Measurements from ENCODE around the gene ARHGEF4.

ARHGEF4 gene, protein sequence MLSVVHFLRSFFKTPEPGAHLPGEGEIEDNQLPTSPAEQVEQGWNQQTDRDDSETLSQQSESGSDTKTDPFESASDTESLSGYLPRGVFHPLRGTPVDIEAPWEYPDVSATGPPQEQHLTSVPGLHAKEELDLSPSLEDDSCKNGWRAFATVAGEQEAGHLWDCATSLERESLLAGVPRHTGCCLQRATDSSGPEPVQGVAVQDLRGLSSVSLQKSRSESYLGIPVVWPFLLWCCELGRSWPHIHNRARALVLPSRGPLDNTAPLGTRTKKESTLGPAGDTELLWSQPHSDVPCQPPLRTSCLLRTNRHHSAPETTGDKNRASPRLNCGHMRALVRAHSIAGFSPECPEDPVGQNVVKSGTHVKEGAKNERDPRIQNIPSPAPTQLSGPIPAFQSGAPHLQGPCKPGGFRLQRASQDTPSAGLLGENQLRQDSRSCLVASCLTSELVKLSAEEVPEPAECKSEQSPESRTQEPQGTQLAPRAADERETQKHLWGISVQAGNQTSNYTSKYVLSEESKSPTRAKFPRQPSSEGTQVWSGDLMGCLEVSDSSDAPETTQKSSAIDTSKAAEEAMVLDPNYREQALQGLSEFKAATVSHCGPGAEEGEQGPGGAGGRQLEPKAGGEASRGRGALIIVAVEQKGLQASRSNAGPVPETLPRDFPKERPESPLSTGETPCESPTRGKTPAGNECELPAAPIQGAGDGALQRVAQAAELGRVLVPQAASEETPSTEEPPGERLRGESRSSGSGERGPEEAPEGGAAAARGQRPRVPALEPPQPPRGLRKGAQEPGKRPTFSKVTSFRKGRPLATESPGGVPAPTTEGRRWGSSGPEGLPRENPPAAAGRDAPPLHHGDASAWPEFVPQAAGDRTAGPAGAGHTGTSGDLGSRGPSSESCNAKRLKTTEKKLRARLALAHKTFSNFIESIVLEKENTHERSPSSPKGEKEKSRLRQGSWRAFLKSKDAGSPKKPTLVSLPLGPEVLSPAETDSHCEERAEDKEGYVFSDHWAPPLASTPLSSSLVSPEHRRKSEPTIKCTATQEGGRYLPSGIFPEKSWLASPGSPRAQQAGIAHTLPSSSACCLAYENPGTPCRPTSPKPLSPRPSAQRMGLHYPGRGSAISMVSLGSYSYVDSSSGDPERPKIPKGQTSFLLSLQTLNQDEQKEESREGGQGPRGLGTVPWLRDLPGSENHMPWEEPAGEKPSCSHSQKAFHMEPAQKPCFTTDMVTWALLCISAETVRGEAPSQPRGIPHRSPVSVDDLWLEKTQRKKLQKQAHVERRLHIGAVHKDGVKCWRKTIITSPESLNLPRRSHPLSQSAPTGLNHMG (N-terminal part only)

DNA sequence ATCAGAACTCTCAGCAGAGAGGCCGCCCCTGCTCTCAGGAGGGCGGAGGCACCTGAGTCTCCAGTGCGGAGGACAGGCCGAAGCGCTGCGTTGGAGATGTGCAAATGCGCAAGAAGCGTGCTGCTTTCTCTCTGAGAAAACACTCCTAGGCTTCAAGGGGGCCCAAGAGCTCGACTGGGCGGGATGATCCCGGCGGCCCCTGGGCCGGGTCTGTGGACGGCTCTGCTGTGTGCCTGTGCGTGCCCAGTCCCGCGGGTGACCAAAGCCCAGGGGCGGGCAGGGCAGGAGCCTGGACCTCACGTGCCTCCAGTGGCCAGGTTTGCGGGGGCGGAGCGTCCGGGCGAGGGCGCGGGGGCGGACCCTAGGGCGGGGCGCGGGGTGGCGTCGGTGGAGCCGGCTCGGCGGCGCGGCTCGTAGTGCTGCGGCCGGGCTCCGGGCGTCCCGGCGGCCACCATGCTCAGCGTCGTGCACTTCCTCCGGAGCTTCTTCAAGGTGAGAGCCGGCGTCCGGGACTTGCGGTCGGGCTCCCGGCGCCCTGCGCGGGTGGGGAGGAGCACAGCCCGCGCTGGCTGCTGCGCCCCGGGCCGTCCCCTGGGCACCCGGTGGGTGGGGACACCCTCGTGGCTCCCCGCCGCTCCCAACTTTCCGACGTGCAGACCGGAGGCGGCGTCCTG is at the start of gene ARHGEF4:
ARHGEF4 (plus strand) TSS at position 414 of the 674 bp plus-strand sequence; CDS start at position 454, 40 bp downstream.
- DNase-seq (ENCODE audit: low read depth, low spot score): no peak

DNA sequence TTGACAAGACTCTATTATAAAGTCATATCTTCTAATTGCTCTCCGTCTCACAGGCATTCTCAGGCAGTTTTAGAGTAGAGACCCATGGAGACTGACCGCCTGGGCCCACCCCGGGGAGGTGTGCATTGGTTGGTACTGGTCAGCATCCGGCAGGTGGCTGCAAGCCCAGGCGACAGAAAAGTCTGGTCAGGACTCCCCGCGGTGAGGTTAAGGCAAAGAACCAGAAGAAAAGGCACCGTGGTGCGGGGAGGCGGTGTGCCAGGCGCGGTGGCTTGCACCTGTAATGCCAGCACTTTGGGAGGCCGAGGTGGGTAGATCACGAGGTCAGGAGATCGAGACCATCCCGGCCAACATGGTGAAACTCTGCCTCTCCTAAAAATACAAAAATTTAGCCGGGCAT is 48.9 kb upstream of the ARHGEF4 start:
- DNase-seq (ENCODE audit: low read depth, low spot score): no peak

DNA sequence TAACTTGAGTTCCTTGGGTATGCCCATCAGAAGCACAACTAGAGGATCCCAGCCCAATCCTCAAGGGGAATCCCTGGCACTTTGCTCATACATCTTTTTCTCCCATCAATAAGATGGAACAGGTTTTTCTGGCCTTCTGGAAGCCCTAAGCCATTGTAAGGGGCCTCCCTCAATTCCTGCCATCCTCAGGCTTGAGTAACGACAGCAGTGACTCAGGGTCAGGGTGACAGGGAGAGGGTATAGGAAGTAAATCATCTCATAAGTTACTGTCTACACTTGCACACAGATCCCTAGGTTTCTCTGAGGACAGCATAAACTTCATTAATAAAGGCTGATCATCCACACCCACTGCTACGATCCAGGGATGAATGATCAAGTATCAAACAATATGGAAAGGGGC is 46.4 kb upstream of the ARHGEF4 start:
- no peak for DNase-seq (ENCODE audit: low read depth, low spot score)

DNA sequence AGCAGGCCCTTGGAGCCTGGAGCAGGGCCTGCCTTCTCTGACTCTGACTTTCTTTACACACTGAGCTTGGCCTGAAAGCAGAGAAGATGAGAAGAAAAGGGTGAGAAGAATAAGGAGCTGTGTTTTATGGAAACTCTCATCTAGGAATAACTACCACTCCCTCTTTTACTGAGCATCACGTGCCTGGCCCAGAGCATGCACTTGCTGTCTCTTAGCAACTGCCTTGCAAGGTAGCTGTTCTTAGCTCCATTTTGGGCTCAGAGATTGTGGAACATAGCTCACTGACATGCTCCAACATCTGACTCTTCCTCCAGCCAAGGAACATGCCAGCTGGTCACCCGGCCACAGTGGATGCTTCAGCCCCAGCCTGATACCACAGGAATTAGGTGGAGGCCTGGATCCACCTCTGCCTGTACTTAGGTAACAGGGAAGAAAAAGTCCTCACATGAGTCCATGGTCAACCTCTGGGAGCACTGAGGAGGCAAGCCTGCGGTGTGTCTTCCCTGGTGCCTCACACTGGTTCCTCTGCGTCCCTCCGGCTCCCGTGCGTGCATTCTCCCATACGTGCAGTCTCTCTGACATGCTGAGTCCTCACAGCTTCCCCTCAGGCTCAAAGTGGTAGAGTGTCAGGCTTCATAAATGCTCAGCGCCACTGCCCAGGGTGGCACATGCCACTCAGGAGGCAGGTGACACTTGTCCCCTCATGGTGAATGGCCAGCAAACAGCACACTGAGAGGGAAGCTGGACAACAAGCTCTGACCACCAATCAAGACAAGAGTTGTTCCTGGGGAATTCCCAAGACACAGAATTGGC is 45.7 kb upstream of the ARHGEF4 start:
- no peak for DNase-seq (ENCODE audit: low read depth, low spot score)

DNA sequence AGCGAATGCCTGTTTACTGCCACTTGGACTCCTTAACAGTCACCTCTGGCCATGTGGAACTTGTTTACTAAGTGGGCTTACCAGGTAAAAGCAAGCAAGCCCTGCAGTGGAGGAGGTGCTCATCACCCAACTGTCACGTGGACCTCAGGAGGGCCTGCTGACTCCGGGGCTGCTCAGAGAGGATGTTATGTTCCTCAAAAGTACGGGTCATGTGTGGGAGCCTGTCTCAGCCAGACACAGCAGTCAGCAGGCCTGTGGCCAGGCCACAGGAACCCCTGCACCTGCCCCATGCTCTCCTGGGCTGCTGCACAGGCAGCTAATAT is 45.1 kb upstream of the ARHGEF4 start:
- no peak for DNase-seq (ENCODE audit: low read depth, low spot score)

DNA sequence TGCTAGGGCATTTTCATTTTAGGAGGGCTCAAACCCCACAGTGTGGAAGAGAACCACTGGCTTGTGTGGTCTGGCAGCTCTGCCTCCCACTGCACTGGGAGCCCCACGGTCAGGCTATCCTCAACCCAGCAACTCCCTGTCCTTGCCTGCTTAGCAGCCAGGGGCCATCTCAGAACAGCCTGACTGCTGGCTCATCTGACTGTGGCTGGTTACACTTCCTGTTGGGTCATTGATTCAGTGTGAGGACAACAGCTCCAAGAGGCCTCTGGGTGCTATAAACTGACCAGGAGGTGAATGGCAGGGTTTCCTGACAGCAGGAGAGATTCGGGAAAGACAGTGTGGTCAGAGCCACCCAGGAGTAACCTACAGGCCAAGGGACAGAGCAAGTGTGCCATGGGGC is 41.3 kb upstream of the ARHGEF4 start:
- DNase-seq (ENCODE audit: low read depth, low spot score): no peak

DNA sequence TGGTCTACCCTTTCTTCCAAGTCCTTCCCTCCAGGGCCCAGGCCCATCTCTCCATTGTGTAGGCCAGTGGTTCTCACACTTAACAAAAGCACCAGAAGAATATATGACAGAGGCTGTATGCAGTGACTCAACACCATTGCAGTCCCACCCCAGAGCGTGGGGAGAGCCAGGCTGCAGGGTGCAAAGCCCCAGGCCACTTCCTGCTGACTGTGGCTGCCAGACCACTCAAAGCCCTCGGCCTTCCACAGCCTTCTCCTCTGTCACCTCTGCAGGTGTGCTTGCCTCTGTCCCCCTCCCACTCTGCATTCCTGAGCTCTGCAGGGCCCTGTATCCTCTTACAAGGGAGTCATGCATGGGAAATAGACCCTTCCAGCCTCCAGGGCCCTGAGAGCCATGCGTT is 40.4 kb upstream of the ARHGEF4 start:
- DNase-seq (ENCODE audit: low read depth, low spot score): no peak

DNA sequence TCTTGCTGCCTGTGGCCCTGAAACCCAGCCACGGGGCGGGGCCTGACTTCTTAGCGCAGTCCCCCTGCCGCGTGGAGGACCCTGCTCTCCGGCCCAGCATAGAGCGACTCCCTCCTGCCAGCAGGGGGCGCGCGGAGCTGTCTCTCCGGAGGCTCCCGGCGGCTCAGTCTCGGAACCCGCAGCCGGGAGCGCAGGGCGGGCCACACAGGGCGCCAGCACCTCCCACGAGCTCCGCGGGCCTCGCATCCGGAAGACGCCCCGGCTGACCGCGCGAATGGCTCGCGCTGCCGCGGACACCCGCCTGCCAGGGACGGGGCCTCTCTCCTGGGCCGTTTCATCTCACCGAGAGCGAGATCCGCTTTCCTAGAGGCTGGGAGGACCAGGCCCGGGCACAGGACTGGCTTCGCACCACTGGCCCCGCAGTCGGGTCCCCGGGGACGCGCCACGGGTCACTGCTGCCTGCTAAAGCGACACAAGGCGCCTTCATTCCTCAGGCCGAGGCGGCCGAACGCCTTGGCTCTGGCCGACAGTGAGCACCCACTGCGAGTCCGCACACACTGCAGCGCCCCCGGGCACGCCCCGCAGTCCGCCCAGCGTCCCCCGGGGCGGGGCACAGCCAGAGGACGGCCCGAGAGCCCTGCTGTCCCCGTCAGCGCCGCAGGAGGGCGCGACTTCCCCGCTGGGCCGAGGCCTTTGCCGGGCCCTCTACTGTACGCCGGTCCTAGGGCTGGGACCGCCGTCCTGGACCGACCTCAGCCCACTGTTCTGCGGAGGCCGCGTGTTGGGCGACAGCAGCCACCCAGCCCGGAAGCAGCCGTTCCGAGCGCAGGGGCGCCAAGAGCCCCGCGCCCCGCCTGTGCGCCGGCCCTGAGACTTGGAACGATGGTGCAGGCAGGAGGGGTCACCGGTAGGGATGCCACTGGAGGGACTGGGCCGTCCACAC is 39.0 kb upstream of the ARHGEF4 start:
- no peak for DNase-seq (ENCODE audit: low read depth, low spot score)

DNA sequence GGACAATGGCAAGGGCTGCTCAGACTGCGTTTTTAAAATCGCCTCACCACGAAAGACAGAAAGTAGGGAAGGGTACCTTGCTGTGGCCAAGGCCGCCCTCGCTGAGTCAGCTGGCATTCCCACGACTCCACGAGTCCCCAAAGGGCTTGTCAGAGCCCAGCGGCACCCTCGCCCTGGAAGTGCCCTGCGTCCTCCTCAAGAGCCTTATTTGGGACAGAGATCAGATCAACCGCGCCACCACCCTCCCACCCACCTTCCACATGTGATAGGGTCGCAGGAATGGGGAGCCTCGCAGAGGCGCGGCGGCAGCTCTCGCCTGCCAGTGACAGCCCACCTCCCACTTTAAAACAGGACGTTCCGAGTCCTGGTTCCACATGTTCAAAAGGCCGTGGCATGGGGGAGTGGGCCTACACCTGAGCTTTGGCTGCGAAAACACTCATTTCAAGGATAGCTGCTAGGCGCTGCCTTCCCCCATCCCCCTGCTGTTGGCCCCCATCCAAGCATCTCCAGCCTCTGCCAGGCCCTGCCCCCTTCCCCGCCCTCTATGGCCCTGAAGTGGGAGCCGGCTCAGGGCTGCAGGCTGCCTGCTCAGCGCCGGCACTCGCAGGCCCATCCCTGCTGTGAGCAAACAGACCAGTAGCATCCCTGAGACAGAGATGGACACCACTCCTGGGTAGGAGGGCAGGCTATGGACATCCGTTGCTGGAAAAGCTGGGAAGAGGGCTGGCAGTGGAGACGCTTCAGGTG is 38.1 kb upstream of the ARHGEF4 start:
- no peak for DNase-seq (ENCODE audit: low read depth, low spot score)

DNA sequence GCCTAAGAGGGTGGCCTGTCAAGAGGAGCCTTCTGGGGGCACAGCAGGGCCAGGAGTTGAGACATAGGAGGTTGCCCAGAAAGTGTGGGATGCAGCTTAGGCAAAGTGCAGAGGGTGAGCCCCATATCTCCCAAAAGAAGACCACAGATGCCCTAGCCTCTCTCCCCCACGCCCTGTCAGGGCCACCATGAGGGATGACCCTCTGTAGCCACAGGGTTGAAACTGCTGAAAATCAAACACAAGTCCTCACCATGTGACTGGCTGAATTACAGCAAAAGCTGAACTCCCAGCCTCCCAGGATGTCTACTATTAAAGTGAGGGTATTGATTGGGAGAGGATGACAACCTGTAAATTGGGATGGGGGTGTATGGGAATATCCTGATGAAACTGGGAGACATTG is 37.4 kb upstream of the ARHGEF4 start:
- DNase-seq (ENCODE audit: low read depth, low spot score): no peak

DNA sequence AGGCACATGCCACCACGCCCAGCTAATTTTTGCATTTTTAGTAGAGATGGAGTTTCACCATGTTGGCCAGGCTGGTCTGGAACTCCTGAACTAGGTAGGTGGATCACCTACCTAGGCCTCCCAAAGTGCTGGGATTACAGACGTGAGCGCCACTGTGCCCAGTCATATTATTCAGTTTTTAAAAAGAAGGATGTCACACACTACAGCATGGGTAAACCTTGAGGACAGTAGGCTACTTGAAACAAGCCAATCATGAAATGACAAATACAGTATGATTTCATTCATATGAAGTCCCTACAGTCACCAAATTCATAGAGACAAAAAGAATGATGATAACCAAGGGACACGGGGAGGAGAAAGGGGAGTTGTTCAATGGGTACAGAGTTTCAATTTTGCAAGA is 31.1 kb upstream of the ARHGEF4 start:
- no peak for DNase-seq (ENCODE audit: low read depth, low spot score)

DNA sequence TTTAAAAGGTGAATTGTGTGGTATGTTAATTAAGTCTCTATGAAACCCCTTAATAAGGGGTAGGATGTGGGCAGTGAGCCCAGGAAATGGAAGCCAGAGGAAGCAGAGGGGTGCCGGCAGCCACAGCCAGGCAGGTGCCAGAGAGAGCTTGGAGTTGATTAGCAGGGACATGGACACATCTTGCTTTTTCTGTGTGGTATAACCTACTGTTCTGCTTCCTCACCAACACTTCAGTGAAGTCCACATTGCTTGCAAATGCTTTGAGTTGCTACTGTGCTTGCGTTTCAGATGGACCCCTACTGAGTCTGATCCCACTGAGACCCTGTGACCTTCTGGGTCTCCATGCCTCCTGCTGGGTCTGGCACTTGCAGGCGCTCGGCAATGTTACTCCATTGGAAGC is 30.3 kb upstream of the ARHGEF4 start:
- no peak for DNase-seq (ENCODE audit: low read depth, low spot score)

DNA sequence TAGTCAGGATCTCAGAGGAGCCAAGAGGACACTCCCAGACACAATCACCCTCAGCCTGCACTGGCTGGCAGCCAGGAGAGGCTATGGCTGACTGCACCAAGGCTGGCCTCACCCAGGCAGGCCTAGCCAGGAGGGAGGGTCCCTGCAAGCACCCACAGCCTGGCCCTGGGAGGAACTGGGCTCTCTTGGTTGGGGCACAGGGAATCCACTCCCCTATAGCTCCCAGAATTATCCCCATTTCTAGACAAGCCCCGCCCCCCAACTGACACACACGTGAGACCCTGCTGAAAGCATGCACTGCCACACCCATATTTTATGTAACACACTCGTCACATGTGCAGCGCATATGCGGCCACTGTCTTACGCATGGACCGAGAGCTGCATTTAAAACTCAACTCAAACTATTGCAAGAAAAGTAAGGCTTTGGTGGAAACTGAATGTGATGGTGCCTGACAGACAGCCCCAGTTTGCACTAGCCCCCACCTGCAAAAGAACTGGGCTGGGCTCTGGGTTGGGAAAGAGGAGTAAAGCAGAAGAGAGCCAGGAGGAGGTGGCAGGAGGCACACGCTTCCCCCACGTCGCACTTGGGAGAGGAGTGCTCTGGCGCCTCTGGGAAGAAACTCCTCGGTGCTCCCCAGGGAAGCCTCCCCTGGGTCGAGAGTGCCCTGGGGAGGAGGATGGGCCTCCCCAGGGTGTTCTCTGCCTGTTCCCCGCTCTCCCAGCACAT is 28.9 kb upstream of the ARHGEF4 start:
- DNase-seq (ENCODE audit: low read depth, low spot score): no peak

DNA sequence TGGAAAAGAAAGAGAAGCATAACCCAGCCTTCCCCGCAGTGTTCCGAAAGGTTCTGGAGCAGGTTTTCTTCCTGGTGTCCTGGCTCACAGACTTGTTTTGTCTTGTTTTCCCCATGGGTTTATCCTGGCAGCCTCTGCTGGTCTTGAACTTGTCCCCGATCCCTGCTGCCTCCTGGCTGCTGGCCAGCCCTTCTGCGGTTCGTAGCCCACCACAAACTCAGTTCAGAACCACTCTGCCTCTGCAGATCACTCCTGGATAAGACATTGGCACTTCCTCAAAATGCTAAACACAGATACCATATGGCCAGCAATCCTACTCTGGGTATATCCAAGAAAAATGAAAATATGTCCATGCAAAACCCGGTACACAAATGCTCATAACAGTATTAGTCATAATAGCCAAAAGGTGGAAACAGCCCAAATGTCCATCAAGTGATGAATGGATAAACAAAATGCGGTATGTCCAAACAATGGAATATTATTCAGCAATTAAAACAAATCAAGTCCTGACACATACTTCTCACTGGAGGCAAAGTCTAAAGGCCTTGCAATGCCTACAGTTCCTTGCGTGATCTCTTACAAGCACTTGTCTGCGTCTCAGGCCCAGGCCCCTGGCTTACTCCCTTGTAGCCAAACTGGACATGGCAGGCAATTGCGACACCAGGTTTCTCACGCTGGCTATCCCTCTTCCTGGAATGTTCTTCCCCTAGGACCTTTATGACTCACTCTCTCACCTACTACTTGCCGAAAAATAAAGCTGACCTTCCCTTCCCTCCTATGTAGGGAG is 28.0 kb upstream of the ARHGEF4 start:
- DNase-seq (ENCODE audit: low read depth, low spot score): no peak

DNA sequence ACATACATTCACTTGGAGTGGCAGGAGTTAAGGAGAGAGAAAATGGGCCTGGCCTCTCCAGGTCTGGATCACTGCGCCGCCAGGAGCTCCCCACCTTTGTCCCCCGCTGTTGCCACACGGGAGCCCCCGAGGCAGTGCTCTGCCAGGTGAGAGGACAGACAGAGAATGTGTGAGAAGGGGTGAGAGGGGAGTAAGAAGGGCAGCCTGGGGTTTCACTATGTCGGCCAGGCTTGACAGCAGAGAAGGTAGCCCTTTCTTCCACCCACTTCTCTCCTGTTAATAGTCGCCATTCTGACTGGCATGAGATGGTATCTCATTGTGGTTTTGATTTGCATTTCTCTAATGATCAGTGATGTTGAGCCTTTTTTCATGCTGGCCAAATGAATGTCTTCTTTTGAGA is 26.2 kb upstream of the ARHGEF4 start:
- DNase-seq (ENCODE audit: low read depth, low spot score): no peak

DNA sequence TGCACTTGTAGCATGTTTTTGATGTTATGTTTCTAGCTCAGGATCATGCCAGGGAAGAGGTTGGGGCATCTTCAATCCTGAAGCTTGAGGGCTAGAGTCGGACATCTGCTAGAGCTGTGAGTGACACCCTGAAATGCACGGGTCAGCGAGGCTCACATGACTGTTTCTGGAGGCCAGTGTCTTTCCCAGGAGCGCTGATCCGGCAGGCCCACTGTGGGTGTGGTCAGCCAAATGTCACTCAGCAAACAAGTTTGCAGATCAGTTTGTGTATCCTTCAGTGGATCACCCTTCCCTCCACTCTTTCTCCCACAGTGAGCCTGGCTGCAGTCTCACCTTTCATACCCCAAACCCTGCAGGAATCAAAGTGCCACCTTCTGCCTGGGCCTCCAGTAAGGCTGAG is 23.0 kb upstream of the ARHGEF4 start:
- DNase-seq (ENCODE audit: low read depth, low spot score): no peak

DNA sequence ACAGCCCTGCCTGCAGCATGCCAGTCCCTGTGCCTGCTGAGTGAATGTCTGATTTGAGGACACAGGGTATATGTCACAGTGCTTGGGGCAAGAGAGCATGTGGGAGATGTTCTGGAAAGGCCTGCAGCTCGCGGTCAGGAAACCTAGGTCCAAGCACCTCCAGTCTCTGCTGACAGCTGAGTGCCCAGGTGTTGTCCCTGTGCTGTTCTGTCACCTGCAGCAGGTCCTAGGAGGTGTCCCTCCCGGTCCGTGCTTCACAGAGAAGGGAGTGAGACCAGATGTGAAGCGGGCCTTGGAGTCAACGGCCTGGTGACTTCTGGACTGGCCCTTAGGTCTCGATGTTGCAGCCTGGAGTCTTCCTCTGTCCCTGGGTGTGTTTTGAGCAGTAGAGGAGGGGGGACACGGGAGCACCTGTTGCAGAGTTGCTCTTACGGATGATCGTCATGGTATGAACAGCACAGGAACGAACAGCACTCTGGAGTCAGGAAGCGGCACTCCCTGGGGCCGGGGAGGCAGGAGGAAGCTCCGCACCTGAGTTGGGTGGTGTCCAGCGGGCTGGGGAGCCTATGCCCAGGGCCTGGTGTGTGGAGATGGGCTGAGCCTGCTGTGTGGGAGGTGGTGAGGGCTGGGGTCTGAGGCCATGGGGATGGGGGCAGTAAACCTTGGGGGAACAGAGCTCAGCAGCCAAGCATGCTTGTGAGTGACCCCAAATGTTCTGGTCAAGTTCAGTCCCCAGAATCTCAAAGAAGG is 21.6 kb upstream of the ARHGEF4 start:
- no peak for DNase-seq (ENCODE audit: low read depth, low spot score)
